HG02970 (cell line): Measurements from ENCODE around the gene LIFR.
"Not testable (repeated sequence)": the region's sequence is repeated elsewhere in the genome, so short reads cannot be mapped to it uniquely, and the experiment has no call there.

Experiments
- ATAC-seq: cut with Tn5 transposase; IDR thresholded peaks from one replicate; pipeline ENCODE4 v1.9.1; 2021; ENCODE audit warnings: mild to moderate bottlenecking, moderate library complexity, moderate number of reproducible peaks; ENCODE audit not compliant: unreplicated experiment, low FRiP score

LIFR gene

GRCh38 chr5:38583500-38583899, 27.1 kb upstream of the LIFR start:
- ATAC-seq = no peak

GRCh38 chr5:38582975-38583319, 26.5 kb upstream of the LIFR start:
- ATAC-seq = no peak

- ATAC-seq = no peak
Observed at GRCh38 chr5:38582293-38582974, 26.0 kb upstream of the LIFR start.

GRCh38 chr5:38581597-38581996, 25.2 kb upstream of the LIFR start:
- ATAC-seq = no peak

GRCh38 chr5:38579105-38579504, 22.7 kb upstream of the LIFR start:
- ATAC-seq = no peak

GRCh38 chr5:38576961-38577684, 20.7 kb upstream of the LIFR start:
- no peak for ATAC-seq

GRCh38 chr5:38576442-38576841, 20.0 kb upstream of the LIFR start:
- no peak for ATAC-seq

- no peak for ATAC-seq
Observed at GRCh38 chr5:38575476-38575875, 19.0 kb upstream of the LIFR start.

GRCh38 chr5:38574009-38574408, 17.6 kb upstream of the LIFR start:
- ATAC-seq = no peak

GRCh38 chr5:38573521-38573920, 17.1 kb upstream of the LIFR start:
- ATAC-seq = no peak

- no peak for ATAC-seq
Observed at GRCh38 chr5:38569180-38569579, 12.7 kb upstream of the LIFR start.

GRCh38 chr5:38567306-38567705, 10.9 kb upstream of the LIFR start:
- not testable (repeated sequence) for ATAC-seq

GRCh38 chr5:38563624-38564023, 7.2 kb upstream of the LIFR start:
- no peak for ATAC-seq

GRCh38 chr5:38562444-38563210, 6.2 kb upstream of the LIFR start:
- ATAC-seq = no peak

- ATAC-seq = no peak
Observed at GRCh38 chr5:38559428-38559827, 3.0 kb upstream of the LIFR start.

- ATAC-seq = no peak
Observed at GRCh38 chr5:38557792-38558191, 1.3 kb upstream of the LIFR start.

GRCh38 chr5:38557308-38557710, 863 bp upstream of the LIFR start:
- no peak for ATAC-seq

GRCh38 chr5:38556088-38556598, 303 bp downstream of the LIFR start:
- ATAC-seq = no peak

GRCh38 chr5:38555354-38556087, 925 bp downstream of the LIFR start:
- ATAC-seq = no peak

- ATAC-seq = no peak
Observed at GRCh38 chr5:38554861-38555260, 1.6 kb downstream of the LIFR start.

- ATAC-seq = no peak
Observed at GRCh38 chr5:38554403-38554802, 2.0 kb downstream of the LIFR start.
